ENCODE results near the gene TENM4.

The TENM4 gene

DNA sequence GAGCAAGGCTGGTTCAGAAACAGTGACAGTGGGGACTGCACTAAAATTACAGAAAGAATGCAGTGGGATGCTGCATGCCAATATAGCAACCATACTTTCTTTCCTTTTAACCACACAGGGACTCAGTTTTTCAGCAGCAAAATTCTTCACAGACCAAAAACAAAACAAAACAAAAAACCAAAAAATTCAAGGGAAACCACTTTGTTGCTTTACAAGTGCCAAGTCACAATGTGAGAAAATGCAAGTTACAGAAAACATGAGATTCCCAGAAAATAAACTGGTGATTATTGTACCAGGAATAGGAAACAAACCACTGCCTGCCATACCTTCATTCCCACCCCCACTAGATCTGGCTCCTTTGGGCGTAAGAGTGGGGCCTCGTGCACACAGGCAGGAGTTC is 52.6 kb downstream of the TENM4 start:
- no peak for DNase-seq (ENCODE audit: low read depth)

GRCh38 chr11:79383874-79384273 is 57.0 kb downstream of the TENM4 start:
- DNase-seq (ENCODE audit: low read depth) = no peak

- no peak for DNase-seq (ENCODE audit: low read depth)
Measured at GRCh38 chr11:79382301-79383050, 58.4 kb downstream of the TENM4 start.

GRCh38 chr11:79381036-79381435 is 59.8 kb downstream of the TENM4 start:
- no peak for DNase-seq (ENCODE audit: low read depth)

DNA sequence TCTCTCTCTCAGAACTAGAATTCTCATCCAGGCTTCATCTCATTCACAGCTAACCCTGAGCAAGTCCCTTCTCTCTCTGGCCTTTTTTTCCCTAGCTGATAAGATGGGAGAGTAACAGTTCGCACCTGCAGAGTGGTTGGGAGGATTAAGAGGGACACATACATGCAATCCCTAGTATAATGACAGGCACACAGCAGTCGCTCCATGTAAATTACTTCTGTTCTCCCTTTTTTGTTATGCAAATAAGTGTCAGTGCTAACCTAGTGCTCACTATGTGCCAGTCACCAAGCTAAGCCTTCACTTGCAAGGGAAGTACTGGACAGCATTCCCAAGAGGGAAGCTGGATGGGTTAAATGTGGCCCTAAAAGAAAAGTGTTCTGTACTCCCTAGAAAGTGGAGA is 63.4 kb downstream of the TENM4 start:
- no peak for DNase-seq (ENCODE audit: low read depth)

- no peak for DNase-seq (ENCODE audit: low read depth)
Measured at GRCh38 chr11:79375818-79376550, 64.8 kb downstream of the TENM4 start.

GRCh38 chr11:79374727-79375126 is 66.1 kb downstream of the TENM4 start:
- DNase-seq (ENCODE audit: low read depth) = no peak

DNA sequence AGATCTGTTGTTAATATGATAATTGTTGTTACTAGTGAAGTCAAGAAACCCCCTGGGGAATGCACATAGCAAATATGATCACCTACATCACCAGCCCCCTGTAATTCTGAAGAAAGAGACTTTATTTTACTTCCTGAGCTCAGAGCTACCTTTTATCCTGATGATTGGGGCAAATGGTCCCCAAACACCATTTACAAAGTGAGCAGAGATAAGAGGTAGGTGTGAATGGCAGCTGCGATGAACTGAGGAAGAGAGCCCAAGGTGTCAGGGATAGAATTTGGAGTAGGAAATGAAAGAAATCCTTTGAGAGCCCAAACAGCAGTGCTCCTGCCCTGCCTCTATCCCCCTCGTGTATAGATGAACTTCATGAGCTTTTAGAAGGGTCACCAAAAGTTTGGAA is 69.1 kb downstream of the TENM4 start:
- DNase-seq (ENCODE audit: low read depth) = no peak

GRCh38 chr11:79371152-79371551 is 69.7 kb downstream of the TENM4 start:
- no peak for DNase-seq (ENCODE audit: low read depth)

GRCh38 chr11:79369055-79369454 is 71.8 kb downstream of the TENM4 start:
- DNase-seq (ENCODE audit: low read depth) = no peak

DNA sequence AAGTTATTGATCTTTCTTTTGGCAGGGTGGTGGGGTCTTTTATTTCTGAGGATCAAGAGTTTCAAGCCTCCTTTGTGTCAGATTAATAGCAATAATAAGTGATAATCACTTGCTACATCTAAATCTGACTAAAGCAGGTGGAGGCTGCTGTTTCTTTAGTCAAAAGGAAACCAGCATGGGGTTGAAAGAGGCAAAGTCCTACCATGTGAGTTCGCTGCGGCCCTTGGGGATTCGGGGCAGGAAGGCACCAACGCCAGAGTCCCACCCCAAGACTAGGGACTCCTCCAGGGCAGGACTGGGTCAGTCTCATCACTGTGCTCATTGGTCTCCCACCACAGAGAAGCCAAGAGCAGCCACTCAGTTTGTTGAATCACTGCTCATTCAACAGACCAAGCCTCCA is 73.0 kb downstream of the TENM4 start:
- no peak for DNase-seq (ENCODE audit: low read depth)

GRCh38 chr11:79366218-79366617 is 74.6 kb downstream of the TENM4 start:
- no peak for DNase-seq (ENCODE audit: low read depth)

DNA sequence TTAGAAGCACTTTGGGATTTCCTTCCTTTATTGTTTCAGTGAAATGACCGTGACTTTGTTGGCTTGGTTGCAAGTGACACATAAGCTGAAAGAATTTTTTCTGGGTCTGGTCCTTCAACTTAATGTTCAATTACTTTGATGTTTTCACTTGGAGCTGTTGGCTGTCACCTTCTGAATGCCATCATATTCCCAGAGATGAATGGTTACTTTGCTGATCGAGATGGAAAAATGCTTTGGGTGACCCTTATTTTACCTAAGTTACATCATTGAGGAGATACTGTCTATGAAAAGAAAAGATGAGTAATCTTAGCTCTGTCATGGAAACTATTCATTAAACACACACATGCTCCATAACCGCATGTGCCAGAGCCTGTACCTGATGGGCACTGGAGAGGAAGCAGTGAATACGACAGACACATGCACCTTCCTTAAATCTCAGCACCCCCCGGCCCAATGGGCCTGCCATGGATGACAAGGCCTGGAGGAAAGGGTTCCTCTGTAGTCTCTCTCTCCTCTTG is 76.9 kb downstream of the TENM4 start:
- no peak for DNase-seq (ENCODE audit: low read depth)

GRCh38 chr11:79363256-79363655 is 77.6 kb downstream of the TENM4 start:
- DNase-seq (ENCODE audit: low read depth) = no peak

- DNase-seq (ENCODE audit: low read depth) = no peak
Measured at GRCh38 chr11:79362821-79363220, 78.0 kb downstream of the TENM4 start.

DNA sequence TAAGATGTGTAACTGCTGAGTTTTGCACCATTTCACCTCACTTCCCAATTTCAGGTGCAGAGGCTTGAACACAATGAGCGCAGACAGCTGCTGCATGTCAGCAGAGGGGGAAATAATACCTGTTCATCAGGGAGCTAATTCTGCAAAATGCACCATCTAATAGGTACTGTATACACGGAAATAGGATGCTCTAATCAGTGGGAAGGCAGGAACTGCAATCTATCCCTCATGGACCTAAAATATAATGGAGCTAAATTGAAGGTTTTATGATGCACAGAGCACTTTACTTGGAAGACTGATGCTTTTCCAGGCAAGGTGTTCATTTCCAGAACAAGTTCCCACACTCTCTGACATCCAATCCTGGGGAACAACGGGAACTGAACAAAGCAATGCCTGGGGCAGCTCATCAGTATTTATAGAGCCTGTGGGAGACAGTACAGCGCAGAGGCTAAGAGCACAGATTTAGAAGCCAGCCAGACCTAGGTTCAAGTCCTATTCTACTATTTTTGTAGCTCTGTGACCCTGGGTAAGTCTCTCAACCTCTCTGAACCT is 78.5 kb downstream of the TENM4 start:
- DNase-seq (ENCODE audit: low read depth) = no peak

DNA sequence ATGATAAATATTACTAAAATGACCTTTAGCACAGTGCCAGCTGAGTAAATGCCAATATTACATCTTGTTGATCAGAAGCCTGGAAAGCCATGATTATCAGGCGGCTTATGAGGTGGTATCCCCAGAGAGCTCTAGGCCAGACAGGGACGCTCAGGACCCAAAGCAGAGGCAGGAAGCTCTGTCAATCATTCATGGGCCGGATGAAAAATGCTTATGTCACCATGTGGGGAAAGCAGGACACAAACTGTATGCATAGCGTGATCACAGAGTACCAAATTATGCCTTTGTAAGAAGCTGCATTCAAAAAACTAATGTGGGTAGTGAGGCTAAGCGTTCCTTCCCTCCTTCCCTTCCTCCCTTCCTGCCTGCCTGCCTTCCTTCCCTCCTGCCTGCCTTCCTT is 82.6 kb downstream of the TENM4 start:
- no peak for DNase-seq (ENCODE audit: low read depth)

GRCh38 chr11:79353706-79354105 is 87.1 kb downstream of the TENM4 start:
- no peak for DNase-seq (ENCODE audit: low read depth)

DNA sequence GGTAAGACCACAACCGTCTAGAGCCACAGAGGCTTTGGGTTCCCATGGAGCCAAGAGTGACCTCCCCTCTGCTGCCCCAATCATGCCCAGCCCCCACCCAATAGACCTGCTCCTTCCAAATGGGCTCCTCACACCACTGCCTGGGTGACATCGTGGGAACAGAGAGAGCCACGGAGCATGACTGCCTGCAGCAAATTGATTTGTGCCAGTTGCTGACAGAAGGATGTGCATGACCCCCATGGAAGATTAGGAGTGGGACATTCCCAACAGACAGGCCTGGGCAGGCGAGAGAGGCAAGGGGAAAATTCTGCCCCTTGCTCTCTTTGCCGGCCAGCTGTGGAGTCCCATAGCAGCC is 88.5 kb downstream of the TENM4 start:
- no peak for DNase-seq (ENCODE audit: low read depth)

DNA sequence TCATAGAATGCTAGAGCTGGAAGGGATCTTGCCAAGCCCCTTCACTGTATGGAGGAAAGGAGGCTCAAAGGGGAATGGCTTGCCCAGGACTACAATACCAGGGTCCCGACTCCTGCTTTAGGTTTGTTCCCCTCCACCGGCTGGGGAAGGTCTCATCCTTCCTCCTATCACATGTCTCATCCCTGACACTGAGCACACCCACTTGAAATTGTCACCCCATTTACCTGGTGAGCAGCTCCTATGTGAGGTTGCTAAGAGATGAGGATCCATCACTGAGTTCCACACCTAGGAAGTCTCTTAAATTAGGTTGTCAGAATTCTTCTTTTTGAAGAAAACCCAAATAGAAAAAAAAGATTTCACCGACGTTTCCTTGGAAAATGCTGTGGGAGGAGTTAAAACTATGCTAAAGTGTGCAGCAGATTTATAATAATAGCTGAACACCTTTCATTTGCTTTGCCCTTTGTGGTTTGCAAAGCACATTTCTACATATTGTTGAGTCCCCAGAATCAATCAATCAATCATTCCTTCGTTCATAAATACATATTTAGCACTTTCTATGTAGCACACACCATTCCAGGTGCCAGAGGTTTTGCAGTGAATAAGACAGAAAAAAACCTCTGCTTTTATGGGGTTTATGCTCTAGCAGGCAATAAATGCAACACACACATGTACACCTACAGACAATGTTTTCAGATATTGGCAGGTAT is 91.7 kb downstream of the TENM4 start:
- no peak for DNase-seq (ENCODE audit: low read depth)

- DNase-seq (ENCODE audit: low read depth) = no peak
Measured at GRCh38 chr11:79346021-79346420, 94.8 kb downstream of the TENM4 start.

DNA sequence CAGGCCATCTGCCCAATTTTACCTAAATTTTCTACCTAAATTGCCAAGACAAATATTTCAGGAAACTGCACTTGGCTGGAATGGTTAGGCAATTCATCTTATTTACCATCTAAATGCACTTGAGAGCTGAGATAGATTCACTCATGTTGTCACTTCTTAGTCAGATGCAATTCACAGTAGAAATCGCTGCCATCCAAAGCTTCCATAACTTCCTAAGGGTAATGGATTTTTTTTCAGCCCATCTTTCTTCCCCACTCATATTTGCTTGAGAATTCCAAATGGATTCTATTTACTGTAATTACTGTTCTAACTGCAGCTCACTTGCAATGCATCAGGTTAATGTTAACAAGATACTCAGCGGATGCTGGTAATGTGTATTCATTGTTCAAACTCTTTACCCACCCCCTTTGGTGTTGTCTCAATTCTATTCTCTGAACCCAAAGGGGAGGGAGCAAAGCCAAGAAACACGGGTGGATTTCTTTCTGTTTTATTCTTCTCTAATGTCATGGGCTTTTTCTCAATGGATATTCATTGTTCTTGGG is 96.0 kb downstream of the TENM4 start:
- no peak for DNase-seq (ENCODE audit: low read depth)
